ENCODE results near the gene ELAC1.

Gene ELAC1

DNA sequence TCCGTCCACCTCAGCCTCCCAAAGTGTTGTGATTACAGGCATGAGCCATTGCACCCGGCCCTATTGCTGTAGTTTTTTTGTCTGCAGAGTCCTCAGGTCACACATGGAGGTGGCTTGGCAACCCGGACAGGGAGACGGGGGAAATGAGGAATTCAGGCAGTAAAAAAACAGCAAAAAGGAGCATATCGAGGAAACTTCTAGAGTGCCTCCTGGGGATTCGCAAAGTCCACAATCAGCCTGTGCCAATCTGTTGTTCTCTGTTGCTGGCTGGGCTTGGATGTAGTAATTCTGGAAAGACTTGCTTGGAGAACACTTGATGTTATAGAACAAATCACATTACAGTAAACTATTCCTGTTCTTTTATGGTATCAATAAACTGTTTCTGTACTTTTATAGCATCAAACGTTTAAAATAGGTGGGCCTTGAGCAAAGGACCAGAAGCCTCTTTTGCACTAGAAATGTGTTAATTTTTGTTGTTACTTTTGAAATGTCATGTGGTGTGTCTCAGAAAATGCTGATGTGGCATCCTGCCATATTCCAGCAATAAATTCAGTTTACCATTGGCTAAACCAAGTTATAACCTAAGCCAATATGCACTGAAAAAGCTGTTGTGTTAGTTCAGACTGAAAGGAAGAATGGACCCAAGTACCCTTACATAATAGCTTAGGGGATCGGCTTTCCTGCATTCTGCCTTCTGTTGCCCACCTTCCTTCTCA is 14.4 kb downstream of the ELAC1 start:
- TF ChIP-seq, protein P1, sequence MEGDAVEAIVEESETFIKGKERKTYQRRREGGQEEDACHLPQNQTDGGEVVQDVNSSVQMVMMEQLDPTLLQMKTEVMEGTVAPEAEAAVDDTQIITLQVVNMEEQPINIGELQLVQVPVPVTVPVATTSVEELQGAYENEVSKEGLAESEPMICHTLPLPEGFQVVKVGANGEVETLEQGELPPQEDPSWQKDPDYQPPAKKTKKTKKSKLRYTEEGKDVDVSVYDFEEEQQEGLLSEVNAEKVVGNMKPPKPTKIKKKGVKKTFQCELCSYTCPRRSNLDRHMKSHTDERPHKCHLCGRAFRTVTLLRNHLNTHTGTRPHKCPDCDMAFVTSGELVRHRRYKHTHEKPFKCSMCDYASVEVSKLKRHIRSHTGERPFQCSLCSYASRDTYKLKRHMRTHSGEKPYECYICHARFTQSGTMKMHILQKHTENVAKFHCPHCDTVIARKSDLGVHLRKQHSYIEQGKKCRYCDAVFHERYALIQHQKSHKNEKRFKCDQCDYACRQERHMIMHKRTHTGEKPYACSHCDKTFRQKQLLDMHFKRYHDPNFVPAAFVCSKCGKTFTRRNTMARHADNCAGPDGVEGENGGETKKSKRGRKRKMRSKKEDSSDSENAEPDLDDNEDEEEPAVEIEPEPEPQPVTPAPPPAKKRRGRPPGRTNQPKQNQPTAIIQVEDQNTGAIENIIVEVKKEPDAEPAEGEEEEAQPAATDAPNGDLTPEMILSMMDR (IDR thresholded peaks at IDR 0.05; ENCODE audit: control extremely low read depth, extremely low read depth, low read depth, missing control alignments): no peak
- CTCF ChIA-PET: no interaction called here
- no peak for DNase-seq (ENCODE audit: extremely low spot score)
- POLR2A ChIA-PET: no interaction called here

DNA sequence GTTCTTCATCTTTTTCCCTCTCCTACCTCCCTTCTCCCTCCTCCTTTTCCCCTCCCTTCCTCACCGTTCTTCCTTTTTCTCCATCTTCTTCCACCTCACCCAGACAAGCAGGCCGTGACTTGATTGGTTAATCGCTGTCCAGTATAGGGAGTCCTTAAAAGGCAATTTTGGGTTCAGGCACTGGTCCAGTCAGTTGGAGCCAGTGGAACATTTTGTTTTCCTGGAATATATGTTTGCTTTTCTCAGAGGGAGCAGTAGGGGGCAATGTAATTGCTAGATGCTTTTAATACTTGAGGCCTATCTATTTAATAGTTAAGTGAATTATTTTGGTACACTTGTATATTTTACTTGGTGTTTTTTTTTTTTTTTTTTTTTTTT is 15.0 kb downstream of the ELAC1 start:
- no peak for DNase-seq (ENCODE audit: extremely low spot score)
- POLR2A ChIA-PET: no interaction called here
- CTCF ChIA-PET: no interaction called here
- TF ChIP-seq, protein P1 (IDR thresholded peaks at IDR 0.05; ENCODE audit: control extremely low read depth, extremely low read depth, low read depth, missing control alignments): no peak

GRCh38 chr18:50986360-50987087 is 18.7 kb downstream of the ELAC1 start:
- CTCF ChIA-PET: interaction anchor here (1.9 to 2.5 kb wide), 2 partner anchors 13 to 166 kb away, joined by 5 to 7 read pairs; no protein-coding TSS in a partner anchor
- TF ChIP-seq, protein P1 (IDR thresholded peaks at IDR 0.05; ENCODE audit: control extremely low read depth, extremely low read depth, low read depth, missing control alignments): no peak
- POLR2A ChIA-PET: interaction anchor here (0.6 kb wide), 1 partner anchor 103 kb away, joined by 4 read pairs; no protein-coding TSS in a partner anchor
- no peak for DNase-seq (ENCODE audit: extremely low spot score)

DNA sequence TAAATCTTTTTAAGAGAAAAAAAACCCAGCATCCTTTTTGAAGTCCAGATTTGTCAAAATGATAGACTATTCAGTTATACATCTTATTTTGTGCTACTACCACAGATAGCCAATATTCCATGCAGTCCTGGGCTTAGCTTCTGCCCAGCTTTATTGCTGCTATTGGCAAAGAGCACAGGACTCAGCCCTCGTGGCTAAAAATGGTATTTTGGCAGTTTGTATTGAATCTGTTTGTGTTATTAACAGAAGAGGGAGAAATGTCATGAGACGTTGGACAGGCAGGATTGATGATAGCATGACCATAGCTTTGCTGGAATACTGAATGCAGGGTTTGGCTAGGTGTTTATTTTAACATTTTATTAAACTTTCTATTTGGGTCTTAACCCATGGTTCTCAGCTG is 19.4 kb downstream of the ELAC1 start:
- ChIA-PET CTCF (interaction anchor here (1.9 to 2.5 kb wide), 2 partner anchors 13 to 167 kb away, joined by 5 to 7 read pairs; no protein-coding TSS in a partner anchor), POLR2A (no interaction called here)
- no peak for DNase-seq (ENCODE audit: extremely low spot score)
- TF ChIP-seq, protein P1 (IDR thresholded peaks at IDR 0.05; ENCODE audit: control extremely low read depth, extremely low read depth, low read depth, missing control alignments): no peak

DNA sequence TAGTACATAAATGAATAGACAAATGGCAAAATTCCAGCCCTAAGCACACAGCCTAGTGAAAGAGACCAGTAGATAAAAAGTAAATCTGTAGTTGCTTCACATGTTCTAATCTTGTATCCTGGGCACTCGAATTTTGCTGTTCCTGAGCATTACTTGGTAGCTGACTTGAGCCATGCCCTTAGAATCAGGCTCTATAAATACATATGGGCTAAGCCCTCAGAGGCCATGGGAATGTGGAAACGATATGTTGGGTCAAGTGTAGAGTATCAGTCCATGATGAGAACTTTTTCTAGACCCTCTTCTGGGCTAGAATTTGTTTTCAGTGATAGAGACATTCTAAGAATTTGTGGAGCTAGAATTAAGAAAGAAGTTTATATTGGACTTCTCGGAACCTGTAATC is 21.9 kb downstream of the ELAC1 start:
- TF ChIP-seq, protein P1 (IDR thresholded peaks at IDR 0.05; ENCODE audit: control extremely low read depth, extremely low read depth, low read depth, missing control alignments): no peak
- ChIA-PET CTCF (no interaction called here), POLR2A (no interaction called here)
- no peak for DNase-seq (ENCODE audit: extremely low spot score)

DNA sequence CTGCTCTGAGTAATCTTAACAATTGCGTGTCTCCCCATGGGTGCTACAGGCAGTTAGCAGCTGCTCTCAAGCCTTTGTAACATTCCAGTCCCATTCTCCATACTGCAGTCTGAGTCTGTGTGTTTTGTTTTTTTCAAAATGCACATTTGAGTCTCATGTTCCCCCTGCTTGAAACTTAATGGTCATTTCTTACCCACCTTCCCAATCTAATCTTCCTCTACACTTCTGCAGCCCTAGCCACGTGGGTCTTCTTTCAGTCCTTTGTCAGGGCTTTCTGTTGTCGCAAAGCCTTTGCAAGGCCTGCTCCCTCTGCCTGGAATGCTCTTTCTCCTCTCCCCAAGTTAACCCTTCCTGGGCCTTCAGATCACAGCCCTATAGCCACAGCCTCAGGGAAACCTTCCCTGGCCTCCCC is 24.5 kb downstream of the ELAC1 start:
- TF ChIP-seq, protein P1 (IDR thresholded peaks at IDR 0.05; ENCODE audit: control extremely low read depth, extremely low read depth, low read depth, missing control alignments): no peak
- POLR2A ChIA-PET: no interaction called here
- DNase-seq (ENCODE audit: extremely low spot score): no peak
- CTCF ChIA-PET: no interaction called here

Data from GM10248 (cell line).